K562 (cell line): ENCODE data around the gene CPNE2. TPM values are rescaled to one million over a fixed set of nuclear protein-coding genes. Genes with fewer than 3 reads are reported as not detected.

Source experiments
- ATF7 ChIP-seq: fragments of 450-650 bp; IDR thresholded peaks from 2 replicates; pipeline ENCODE4 v1.7.1; 2014; ENCODE audit warnings: mild to moderate bottlenecking, moderate library complexity
- CAMTA2 ChIP-seq: fragments of 250-450 bp; sonication (Bioruptor Pico); conservative IDR thresholded peaks from 2 replicates; pipeline ENCODE4 v1.5.1; 2022
- ETV1 ChIP-seq: fragments of 450-650 bp; conservative IDR thresholded peaks from 2 replicates; pipeline ENCODE4 v1.6.1; 2016; ENCODE audit warnings: missing genetic modification characterization, control low read depth, low read depth, missing compliant biosample characterization
- FOXK1 ChIP-seq: sonication (generic); formaldehyde crosslinking; IDR thresholded peaks from 2 replicates; pipeline ENCODE4 v1.8.0; 2022; ENCODE audit warnings: missing genetic modification reagents, mild to moderate bottlenecking, borderline replicate concordance
- GMEB1 ChIP-seq: fragments of 250-450 bp; sonication (Bioruptor Pico); IDR thresholded peaks from 2 replicates; pipeline ENCODE4 v1.4.0; 2020; ENCODE audit warnings: mild to moderate bottlenecking
- KHSRP ChIP-seq: fragments of 450-650 bp; IDR thresholded peaks from 2 replicates; pipeline ENCODE4 v1.6.1; 2017
- MEIS2 ChIP-seq: fragments of 450-650 bp; IDR thresholded peaks from 2 replicates; pipeline ENCODE4 v1.6.1; 2014; ENCODE audit warnings: mild to moderate bottlenecking; ENCODE audit not compliant: partially characterized antibody
- MTA1 ChIP-seq: fragments of 450-650 bp; IDR thresholded peaks from 2 replicates; pipeline ENCODE4 v1.6.1; 2017; ENCODE audit warnings: borderline replicate concordance
- NEUROD1 ChIP-seq: fragments of 150-350 bp; IDR thresholded peaks from 2 replicates; pipeline ENCODE4 v1.6.1; 2014; ENCODE audit warnings: borderline replicate concordance, low read length, low read depth; ENCODE audit not compliant: partially characterized antibody
- POLR2B ChIP-seq: fragments of 450-650 bp; IDR thresholded peaks from 2 replicates; pipeline ENCODE4 v1.6.1; 2018; ENCODE audit warnings: low read depth; ENCODE audit not compliant: partially characterized antibody
- PRPF4 ChIP-seq: fragments of 200-400 bp; formaldehyde crosslinking; IDR thresholded peaks from one replicate; pipeline ENCODE4 v1.6.1; 2017; ENCODE audit warnings: low read length, low read depth, mild to moderate bottlenecking; ENCODE audit not compliant: insufficient read depth, poor library complexity, severe bottlenecking
- RAD51 ChIP-seq: fragments of 450-650 bp; IDR thresholded peaks from 2 replicates; pipeline ENCODE4 v1.7.1; 2016; ENCODE audit warnings: low read depth, mild to moderate bottlenecking, borderline replicate concordance
- SIN3A ChIP-seq, 2 experiments: fragments of 150-350 bp in 1 of 2; IDR thresholded peaks; 2 replicates each; pipeline ENCODE4 v1.6.1; 2011 to 2016; ENCODE audit warnings: borderline replicate concordance in 2 of 2, low read depth in 2 of 2, low read length in 2 of 2, mild to moderate bottlenecking in 2 of 2, moderate library complexity in 2 of 2; ENCODE audit not compliant: control insufficient read depth in 1 of 2
- SP1 ChIP-seq: sonication (generic); formaldehyde crosslinking; IDR thresholded peaks from 2 replicates; pipeline ENCODE4 v1.8.1; 2022; ENCODE audit warnings: mild to moderate bottlenecking, missing genetic modification reagents
- TFAP4 ChIP-seq: sonication (generic); formaldehyde crosslinking; IDR thresholded peaks from 2 replicates; pipeline ENCODE4 v1.8.0; 2022; ENCODE audit warnings: missing genetic modification reagents, mild to moderate bottlenecking, moderate library complexity, borderline replicate concordance
- USF2 ChIP-seq: sonication (generic); formaldehyde crosslinking; IDR thresholded peaks from 2 replicates; pipeline ENCODE4 v1.5.0; 2020; ENCODE audit warnings: missing genetic modification reagents
- ZNF224 ChIP-seq: sonication (generic); formaldehyde crosslinking; IDR thresholded peaks from 2 replicates; pipeline ENCODE4 v1.8.0; 2022; ENCODE audit warnings: mild to moderate bottlenecking, missing genetic modification reagents
- ZNF740 ChIP-seq, 3 experiments: fragments of 200-800 bp in 1 of 3; sonication (Bioruptor generic) in 1 of 3; sonication (generic) in 1 of 3; formaldehyde crosslinking in 1 of 3; IDR thresholded peaks; 2 replicates each; pipeline versions ENCODE4 v1.6.1 to v1.8.0; 2016 to 2022; ENCODE audit warnings: mild to moderate bottlenecking in 2 of 3, missing compliant biosample characterization in 2 of 3, missing genetic modification characterization in 2 of 3, missing genetic modification reagents in 1 of 3
- ZNF830 ChIP-seq: fragments of 250-450 bp; sonication (Bioruptor Pico); IDR thresholded peaks from 2 replicates; pipeline ENCODE4 v1.5.0; 2021; ENCODE audit warnings: mild to moderate bottlenecking
- polyA plus RNA-seq, 8 experiments: library from polyadenylated mRNA; depleted of rRNA in 4 of 8; stranded (reverse) in 5 of 8; unstranded in 3 of 8; fragments of >200 nt; fragmentation: Nextera tagmentation in 2 of 8; fragmentation: Illumina TruSeq in 1 of 8; extraction: Ambion mirVana in 2 of 8; extraction: Trizol in 1 of 8; gene quantifications; 2 replicates each; pipeline versions ENCODE4 v1.2.1 to v1.2.3, GENCODE V29; 2011 to 2014; ENCODE audit warnings: inconsistent platforms in 1 of 8, missing spikeins in 1 of 8
- total RNA-seq, 7 experiments: library from RNA; depleted of rRNA in 6 of 7; stranded (reverse); fragments of >200 nt in 6 of 7; fragmentation: Illumina TruSeq in 2 of 7; extraction: Trizol in 2 of 7; gene quantifications; 2 replicates each; pipeline versions ENCODE4 v1.2.1 to v1.2.3, GENCODE V29; 2011 to 2021; ENCODE audit warnings: low replicate concordance in 1 of 7
- TF ChIP-seq, protein P1 (sequence below), 2 experiments: fragments of 450-650 bp; IDR thresholded peaks; 2 replicates each; pipeline ENCODE4 v1.6.1; 2016

CPNE2 gene
- total and polyA plus RNA-seq, 9 of the 15 experiments (the other 6 are each of a cell fraction or from before 2014, with no cell fraction given): 3.0 to 13.9 (median 8.6) TPM

DNA sequence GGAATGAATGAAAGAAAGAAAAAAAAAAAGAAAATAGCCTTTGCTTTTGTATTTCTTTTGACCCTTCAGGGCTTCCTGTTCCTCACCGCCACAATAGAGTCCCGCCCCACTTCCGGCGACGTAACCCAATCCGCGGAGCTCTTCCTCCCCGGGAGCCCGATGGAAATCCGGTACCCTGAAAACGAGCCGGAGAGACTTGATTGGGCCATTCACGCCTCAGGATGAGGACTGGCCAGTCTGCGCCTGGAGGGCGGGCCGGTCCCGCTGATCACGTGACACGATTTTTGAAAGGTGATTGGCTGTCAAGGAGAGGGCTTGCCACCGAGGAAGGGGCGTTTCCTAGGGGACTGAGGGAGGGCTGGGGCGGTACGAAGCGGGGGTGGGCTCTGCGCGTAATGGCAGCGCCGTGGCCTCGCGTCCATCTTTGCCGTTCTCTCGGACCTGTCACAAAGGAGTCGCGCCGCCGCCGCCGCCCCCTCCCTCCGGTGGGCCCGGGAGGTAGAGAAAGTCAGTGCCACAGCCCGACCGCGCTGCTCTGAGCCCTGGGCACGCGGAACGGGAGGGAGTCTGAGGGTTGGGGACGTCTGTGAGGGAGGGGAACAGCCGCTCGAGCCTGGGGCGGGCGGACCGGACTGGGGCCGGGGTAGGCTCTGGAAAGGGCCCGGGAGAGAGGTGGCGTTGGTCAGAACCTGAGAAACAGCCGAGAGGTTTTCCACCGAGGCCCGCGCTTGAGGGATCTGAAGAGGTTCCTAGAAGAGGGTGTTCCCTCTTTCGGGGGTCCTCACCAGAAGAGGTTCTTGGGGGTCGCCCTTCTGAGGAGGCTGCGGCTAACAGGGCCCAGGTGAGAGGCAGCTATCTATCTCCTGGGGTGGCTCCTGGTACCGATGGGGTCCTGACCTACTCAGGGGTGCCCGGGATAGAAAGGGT is 93.8 kb downstream of the CPNE2 start, which contains the start of the genes PSME3IP1 and RSPRY1 (continued):
- TF ChIP-seq ETV1 (tag) (peak; percentile 64), ATF7 (peak; percentile 62; the same call in 1 of the 2 replicates), TFAP4 (CRISPR knock-in tag) (peak; percentile 52; the same call in 1 of the 2 replicates), ZNF740 (CRISPR knock-in tag; IDR thresholded peaks at IDR 0.05) (0 out of 2 replicates have a peak, but pooled peaks have one; percentile 14), ZNF740 (tag; IDR thresholded peaks at IDR 0.05) (no peak), RAD51 (peak; percentile 100), ZNF830 (0 out of 2 replicates have a peak, but pooled peaks have one; percentile 62), PRPF4 (no peak), USF2 (CRISPR knock-in tag) (peak; percentile 94), ZNF224 (0 out of 2 replicates have a peak, but pooled peaks have one; percentile 26), NEUROD1 (peak; percentile 41), SIN3A (IDR thresholded peaks at IDR 0.05; ENCODE audit: borderline replicate concordance in 2 of 2, control insufficient read depth in 1 of 2, low read depth in 2 of 2, low read length in 2 of 2) (peak in 1 of 2 experiments; percentile 75; a peak in 1 of 4 replicates), SP1 (CRISPR knock-in tag) (peak; percentile 82), FOXK1 (CRISPR knock-in tag) (0 out of 2 replicates have a peak, but pooled peaks have one; percentile 32), MTA1 (peak; percentile 90), KHSRP (0 out of 2 replicates have a peak, but pooled peaks have one; percentile 11), CAMTA2 (CRISPR knock-in tag) (no peak), MEIS2 (peak; percentile 58), GMEB1 (CRISPR knock-in tag) (peak; percentile 29; the same call in 1 of the 2 replicates), POLR2B (peak; percentile 69)
- TF ChIP-seq, protein P1, sequence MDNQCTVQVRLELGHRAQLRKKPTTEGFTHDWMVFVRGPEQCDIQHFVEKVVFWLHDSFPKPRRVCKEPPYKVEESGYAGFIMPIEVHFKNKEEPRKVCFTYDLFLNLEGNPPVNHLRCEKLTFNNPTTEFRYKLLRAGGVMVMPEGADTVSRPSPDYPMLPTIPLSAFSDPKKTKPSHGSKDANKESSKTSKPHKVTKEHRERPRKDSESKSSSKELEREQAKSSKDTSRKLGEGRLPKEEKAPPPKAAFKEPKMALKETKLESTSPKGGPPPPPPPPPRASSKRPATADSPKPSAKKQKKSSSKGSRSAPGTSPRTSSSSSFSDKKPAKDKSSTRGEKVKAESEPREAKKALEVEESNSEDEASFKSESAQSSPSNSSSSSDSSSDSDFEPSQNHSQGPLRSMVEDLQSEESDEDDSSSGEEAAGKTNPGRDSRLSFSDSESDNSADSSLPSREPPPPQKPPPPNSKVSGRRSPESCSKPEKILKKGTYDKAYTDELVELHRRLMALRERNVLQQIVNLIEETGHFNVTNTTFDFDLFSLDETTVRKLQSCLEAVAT (IDR thresholded peaks at IDR 0.05): peak in 1 of 2 experiments; percentile 42; a peak in 1 of 4 replicates
